ENCODE results near the gene RC3H2. TPM values are rescaled to one million over a fixed set of nuclear protein-coding genes. Genes with fewer than 3 reads are reported as not detected.
"Not testable (repeated sequence)": the region's sequence is repeated elsewhere in the genome, so short reads cannot be mapped to it uniquely, and the experiment has no call there.

The RC3H2 gene
- polyA plus RNA-seq, 5 donors, result 27.6 to 44.1 (median 41.7) TPM

GRCh38 chr9:122845116-122845515 is 60.0 kb downstream of the RC3H2 start:
- no peak for DNase-seq

GRCh38 chr9:122844137-122844536 is 61.0 kb downstream of the RC3H2 start:
- no peak for DNase-seq

DNA sequence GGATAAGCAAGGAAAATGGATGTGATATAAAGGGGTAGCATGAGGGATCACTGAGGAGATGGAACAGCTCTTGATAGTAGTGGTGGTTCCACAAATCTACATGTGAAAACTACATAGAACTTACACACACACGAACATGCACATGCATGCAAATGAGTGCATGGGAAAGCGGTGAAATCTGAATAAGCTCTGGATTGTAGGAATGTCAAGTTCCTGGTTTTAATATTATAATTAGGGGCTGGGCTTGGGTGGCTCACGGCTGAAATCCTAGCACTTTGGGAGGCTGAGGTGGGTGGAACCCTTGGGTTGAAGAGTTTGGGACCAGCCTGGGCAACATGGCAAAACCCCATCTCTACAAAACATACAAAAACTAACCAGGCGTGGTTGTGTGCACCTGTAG is 63.7 kb downstream of the RC3H2 start:
- no peak for DNase-seq

DNA sequence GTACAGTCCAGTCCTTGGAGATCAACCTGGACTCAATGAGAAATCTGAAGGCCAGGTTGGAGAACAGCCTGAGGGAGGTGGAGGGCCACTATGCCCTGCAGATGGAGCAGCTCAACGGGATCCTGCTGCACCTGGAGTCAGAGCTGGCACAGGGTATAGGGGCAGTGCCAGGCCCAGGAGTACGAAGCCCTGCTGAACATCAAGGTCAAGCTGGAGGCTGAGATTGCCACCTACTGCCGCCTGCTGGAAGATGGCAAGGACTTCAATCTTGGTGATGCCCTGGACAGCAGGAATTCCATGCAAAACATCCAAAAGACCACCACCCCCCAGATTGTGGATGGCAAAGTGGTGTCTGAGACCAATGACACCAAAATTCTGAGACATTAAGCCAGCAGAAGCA is 66.7 kb downstream of the RC3H2 start:
- not testable (repeated sequence) for DNase-seq

DNA sequence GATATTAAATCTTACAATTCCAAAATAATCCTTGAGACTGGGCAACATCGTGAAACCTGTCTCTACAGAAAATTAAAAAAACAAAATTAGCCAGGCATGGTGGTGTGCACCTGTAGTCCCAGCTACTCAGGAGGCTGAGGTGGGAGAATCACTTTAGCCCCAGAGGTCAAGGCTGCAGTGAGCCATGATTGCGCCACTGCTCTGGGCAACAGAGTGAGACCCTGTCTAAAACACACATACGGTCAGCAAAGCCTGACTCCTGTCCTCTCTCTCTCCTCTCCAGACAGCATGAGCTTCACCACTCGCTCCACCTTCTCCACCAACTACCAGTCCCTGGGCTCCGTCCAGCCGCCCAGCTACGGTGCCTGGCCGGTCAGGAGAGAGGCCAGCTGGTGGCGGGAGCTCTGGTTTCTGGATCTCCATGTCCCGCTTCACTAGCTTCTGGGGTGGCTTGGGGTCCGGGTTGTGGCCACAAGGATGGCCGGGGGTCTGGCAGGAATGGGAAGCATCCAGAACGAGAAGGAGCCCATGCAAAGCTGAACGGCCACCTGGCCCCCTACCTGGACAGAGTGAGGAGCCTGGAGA is 67.8 kb downstream of the RC3H2 start:
- DNase-seq, result no peak

- no peak for DNase-seq
Measured at GRCh38 chr9:122835313-122835731, 69.8 kb downstream of the RC3H2 start.

DNA sequence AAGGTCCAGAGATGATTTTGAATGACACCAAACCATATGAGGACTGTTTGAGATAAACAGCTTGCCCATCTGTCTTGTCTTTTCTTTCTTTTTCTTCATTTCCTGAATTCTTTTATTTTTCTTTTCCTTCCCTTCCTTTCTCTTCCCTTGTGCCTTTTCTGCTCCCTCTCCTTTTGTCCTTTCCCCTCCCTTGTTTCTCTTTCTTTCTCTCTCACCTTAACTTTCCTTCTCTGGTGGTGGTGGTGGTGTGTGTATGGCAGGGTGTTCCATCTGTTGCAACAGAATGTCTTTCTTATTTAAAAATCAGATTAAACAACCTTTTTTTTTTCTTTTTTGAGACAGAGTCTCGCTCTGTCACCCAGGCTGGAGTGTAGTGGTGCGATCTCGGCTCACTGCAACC is 73.0 kb downstream of the RC3H2 start:
- no peak for DNase-seq

- DNase-seq, result not testable (repeated sequence)
Measured at GRCh38 chr9:122828965-122829284, 76.2 kb downstream of the RC3H2 start.

DNA sequence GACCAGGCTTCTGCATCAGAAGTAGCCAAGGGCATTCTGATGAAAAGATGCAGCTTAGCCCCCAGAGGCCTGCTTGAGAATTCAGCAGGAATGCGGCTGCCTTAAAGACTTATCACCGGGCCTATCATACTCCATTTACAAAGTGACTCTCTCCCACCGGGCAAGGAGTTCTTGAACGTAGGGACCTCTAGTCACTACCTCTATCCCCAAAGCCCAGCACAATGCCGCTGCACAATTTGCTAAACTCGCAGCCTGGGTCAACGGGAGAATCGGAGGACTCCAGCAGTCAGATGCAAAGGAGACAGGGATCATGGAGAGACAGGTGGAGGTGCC is 77.4 kb downstream of the RC3H2 start:
- no peak for DNase-seq

DNA sequence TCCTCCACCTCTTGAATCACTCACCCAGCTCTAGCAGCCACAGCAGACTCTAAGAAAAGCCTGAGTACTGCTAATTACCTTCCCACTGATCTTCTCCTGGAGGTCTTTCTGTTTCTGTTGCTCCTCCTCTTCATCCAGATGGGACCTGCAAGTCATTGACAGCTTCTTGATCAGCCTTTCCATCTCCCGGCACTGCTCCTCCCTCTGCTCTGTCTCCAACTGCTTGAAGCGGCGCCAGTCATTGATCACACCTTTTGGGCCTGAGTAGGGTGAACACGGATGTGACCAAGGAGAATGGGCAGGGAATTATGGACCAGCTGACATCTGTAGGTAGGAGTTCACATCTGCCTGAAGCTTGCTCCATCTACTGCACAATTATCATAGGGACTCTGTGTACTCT is 82.2 kb downstream of the RC3H2 start:
- DNase-seq, result no peak

DNA sequence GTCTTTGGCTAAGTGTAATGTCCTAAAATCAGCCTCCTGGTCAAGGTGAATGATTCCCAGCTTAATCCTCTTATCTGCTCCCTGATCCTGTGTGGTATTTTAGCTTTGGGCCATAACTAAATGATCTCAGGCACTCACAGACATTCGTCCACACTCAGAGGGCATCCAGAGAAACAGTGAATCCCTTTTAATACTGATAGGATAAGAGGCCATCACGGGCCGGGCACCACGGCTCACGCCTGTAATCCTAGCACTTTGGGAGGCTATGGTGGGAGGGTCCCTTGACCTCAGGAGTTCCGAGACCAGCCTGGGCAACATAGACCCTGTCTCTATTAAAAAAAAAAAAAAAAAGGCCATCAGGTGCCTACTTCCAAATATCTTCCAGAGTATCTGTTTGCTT is 83.1 kb downstream of the RC3H2 start:
- DNase-seq, result no peak

DNA sequence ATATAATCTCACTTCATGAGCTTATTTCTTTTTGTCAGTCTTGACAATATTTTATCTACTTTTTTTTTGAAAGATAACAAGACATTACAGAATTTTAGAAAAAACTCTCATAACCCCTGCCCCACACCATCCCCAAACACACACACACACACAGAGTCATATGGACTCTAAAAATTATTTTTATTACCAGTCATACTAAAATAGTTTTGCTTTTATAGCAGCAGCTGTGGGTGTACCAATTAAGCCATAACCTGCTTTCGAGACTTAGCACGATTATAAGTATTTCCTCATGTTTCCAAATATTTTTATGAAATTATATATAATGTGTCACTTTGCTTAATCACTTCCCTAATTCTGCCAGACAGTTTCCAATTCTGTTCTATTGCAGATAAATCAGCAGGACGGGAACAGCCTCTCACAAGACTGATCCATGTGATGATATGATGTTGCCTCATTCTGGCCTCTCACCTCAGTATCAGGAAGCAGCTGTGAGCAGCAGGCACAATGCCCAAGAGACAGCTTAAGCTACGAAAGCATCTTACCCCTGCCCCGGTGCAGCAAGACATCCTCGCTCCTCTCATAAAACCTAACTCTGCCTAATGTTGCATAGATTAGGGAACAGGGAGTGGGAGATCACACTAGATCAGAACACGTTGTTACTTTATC is 83.7 kb downstream of the RC3H2 start:
- no peak for DNase-seq

- no peak for DNase-seq
Measured at GRCh38 chr9:122820490-122820845, 84.7 kb downstream of the RC3H2 start.

DNA sequence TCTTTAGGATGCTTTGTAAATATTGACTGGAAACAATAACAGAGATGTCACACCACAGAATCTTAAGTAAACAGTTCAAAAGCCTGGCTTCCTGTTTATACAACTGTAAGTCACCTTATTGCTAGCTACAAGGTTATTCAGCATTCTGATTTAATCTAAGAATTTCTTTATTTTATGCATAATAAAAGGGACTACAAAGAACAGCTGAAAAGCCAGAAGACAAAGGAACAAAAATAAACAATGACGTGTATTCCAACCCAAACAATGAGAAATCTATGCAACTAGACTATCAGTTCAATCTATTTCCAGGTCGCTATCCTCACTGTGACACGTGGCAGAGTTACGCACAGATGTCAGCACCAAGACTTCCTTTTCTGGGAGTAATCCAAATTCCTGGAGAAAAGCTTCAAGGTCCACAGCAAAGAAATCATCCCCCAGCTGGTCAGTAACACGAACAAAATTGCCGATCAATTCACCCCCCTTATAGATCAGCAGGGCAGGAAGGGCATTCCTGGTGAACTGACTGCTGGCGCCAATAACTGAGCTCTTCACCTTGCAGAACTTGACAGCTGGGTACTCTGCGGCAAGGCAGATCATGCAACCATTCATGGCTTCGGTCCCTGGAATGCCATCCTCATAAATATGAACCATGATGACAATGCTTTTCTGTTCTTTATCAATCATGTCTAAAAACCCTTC is 85.2 kb downstream of the RC3H2 start:
- no peak for DNase-seq

- no peak for DNase-seq
Measured at GRCh38 chr9:122819326-122819725, 85.8 kb downstream of the RC3H2 start.

DNA sequence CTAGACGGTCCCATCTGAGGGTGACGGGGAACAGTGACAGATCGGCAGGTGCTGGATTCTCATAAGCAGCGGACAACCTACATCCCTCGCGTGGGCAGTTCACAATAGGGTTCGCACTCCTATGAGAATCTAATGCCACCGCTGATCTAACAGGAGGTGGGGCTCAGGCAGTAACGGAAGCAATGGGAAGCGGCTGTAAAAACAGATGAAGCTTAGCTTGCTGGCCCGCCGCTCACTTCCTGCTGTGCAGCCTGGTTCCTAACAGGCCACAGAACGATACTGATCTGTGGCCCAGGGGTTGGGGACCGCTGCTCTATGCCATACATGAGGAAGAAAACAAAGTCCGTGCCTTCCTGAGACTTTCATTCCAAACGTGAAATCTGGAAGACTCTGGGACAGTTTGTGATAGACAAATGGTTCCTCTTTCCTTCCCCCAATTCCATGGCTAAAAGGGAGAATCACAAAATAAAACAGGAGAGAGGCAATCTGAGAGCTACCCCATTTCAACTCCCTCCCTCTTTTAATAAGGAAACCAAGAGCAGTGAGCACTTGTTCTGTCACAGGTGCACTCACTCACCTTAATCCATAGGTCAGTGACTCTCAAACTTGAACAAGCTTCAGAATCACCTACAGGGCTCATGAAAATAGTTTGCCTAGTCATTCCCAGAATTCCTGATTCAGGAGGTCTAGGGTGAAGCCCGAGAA is 88.8 kb downstream of the RC3H2 start:
- no peak for DNase-seq

- no peak for DNase-seq
Measured at GRCh38 chr9:122815544-122815943, 89.6 kb downstream of the RC3H2 start.

DNA sequence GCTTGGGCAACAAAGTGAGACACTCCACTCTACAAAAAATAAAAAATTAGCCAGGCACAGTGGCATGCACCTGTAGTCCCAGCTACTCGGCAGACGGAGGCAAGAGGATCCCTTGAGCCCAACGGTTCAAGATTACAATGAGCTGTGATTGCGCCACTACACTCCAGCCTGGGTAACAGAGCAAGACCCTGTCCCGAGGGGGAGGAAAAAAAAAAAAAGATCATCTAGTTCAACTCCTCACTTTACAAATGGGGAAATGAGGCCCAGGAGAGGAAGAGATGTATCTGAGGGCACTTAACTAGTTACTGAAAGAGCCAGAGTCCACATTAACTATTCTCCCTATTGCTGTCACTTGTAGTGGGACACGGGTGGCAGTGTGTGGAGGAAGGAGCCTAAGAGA is 90.6 kb downstream of the RC3H2 start:
- no peak for DNase-seq

GRCh38 chr9:122812736-122813135 is 92.4 kb downstream of the RC3H2 start:
- no peak for DNase-seq

DNA sequence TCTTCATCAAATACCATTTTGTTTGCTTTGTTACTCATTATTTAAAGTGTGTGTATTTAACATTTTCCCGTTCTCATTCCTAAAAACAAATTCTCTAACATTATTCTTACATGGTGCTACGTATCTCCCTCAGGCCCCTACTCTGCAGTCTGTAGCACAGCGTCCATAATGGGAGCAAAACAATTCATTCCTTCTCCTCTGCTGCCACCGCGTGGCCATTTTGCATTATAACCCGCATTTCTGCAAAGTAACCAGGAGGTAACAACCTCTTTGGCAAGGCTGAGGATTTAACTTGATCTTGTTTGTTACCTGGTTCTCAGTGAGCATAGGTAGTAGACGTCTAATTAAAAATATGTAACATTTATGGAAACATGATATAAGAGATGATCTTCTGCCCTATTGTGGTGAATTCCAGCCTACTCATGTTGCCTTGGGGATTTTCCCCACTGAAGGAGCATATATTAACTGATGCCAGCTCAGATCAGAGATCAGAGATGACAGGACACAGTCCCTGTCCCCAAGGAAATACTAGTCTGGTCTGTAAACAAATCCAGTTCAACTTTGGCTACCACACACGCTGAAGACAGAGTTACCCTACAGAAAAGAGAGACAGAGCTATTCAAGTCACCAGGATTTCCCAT is 94.7 kb downstream of the RC3H2 start:
- peak; percentile 58 to 75 for DNase-seq

DNA sequence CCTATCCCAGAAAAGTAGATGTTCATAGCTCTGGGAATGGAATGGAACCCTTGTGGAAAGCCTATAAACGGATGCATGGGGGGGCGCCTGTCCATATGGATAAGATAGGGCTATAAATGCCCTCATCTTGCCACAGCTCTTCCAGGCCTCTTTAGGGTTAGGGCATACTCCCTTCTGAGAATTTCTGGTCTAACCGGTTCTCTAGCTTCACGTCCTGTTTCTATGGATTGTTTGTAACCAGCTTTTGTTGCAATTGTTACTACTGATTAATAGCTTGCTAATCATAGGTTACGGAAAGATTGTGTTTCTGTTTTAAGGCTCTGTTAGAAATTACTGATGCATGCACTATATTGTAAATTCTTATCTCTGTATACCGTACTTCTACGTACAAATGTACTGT is 95.9 kb downstream of the RC3H2 start:
- DNase-seq, result not testable (repeated sequence)

- DNase-seq, result no peak
Measured at GRCh38 chr9:122808141-122808540, 97.0 kb downstream of the RC3H2 start.

Data from right lung (tissue), 5 donors.